GM12891 (cell line): ENCODE results near the gene AGMO.

ENCODE experiments used
- POLR2A ChIP-seq: IDR thresholded peaks from 2 replicates; pipeline ENCODE4 v1.6.1; 2011; ENCODE audit warnings: low read depth, low read length, control low read depth
- POLR2AphosphoS5 ChIP-seq: IDR thresholded peaks from 2 replicates; pipeline ENCODE4 v1.6.1; 2011; ENCODE audit warnings: low read depth, low read length, control low read depth
- POU2F2 ChIP-seq: IDR thresholded peaks from 2 replicates; pipeline ENCODE4 v1.6.1; 2011; ENCODE audit warnings: low read depth, mild to moderate bottlenecking, control low read depth, low read length, moderate library complexity
- SPI1 ChIP-seq: IDR thresholded peaks from 2 replicates; pipeline ENCODE4 v1.6.1; 2011; ENCODE audit warnings: low read depth, low read length, control low read depth
- TAF1 ChIP-seq: IDR thresholded peaks from 2 replicates; pipeline ENCODE4 v1.6.1; 2011; ENCODE audit warnings: low read depth, low read length, control low read depth

- TF ChIP-seq POLR2A (no peak), TAF1 (no peak), POLR2AphosphoS5 (no peak), SPI1 (no peak), POU2F2 (no peak)
Observed at GRCh38 chr7:15317215-15317614, 244.6 kb downstream of the AGMO start.
